HG03521 (cell line): ENCODE data around the gene MRPL38.
"Not testable (repeated sequence)": the region's sequence is repeated elsewhere in the genome, so short reads cannot be mapped to it uniquely, and the experiment has no call there.

Experiments
- ATAC-seq: cut with Tn5 transposase; IDR thresholded peaks from one replicate; pipeline ENCODE4 v1.9.1; 2021; ENCODE audit warnings: mild to moderate bottlenecking, moderate library complexity; ENCODE audit not compliant: unreplicated experiment

Gene MRPL38

DNA sequence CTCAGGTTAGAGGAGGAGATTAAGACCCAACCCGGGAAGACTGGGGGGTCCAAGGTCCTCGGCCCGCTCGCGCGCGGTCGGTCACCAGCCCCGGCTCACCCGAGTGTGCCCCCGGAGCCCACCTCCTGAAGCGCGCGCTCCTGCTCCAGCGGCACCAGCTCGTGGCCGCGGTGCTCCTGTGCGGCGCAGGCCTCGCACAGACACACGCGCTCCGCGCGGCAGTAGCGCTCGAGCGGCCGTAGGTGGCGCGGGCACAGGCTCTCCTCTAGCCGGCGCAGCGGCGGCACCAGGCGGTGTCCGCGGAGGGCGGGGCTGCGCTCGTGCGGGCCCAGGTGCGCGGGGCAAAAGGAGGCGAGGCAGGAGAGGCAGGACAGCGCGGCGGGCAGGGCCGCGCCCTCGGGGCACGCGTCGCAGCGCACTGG is 26.9 kb downstream of the MRPL38 start:
- peak; percentile 68 for ATAC-seq

DNA sequence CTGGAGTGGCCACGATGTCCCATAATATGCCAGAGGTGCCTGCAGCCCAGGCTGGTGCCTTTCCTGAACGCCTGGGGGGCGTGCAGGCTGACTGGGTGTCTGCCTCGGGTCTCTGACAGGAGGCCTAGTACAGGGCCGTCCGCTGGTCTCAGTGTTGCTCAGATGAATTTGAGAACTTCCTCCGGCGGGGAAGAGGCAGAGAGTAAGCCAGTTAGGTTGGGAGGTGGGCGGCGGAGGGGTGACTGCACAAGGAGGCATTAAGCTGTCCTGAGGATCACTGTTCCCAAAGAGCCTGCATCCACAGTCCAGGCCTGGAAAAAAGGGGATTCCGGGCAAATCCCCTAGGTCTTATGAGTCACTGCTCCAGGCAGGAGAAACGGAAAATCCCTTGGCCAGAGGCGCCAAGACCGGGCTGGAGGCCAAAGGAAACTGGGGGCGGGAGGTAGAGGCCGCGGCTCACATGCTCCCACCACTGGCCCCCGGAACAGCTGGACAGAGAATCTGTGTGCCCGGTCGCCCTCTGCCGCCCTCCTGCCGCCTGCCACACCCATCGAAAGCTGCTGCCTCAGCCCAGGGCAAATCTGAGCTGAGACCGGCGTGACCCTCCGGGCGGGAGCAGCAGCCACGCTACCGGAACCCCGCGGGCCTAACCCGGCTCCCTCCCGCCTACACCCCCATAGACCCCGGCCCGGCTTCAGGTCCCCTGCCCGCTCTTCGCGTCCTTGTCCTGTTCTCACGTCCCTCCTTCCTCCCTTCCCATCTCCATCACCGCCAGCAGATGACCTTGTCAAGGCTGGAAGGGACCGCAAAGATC is 27.5 kb downstream of the MRPL38 start:
- peak; percentile 12 for ATAC-seq

DNA sequence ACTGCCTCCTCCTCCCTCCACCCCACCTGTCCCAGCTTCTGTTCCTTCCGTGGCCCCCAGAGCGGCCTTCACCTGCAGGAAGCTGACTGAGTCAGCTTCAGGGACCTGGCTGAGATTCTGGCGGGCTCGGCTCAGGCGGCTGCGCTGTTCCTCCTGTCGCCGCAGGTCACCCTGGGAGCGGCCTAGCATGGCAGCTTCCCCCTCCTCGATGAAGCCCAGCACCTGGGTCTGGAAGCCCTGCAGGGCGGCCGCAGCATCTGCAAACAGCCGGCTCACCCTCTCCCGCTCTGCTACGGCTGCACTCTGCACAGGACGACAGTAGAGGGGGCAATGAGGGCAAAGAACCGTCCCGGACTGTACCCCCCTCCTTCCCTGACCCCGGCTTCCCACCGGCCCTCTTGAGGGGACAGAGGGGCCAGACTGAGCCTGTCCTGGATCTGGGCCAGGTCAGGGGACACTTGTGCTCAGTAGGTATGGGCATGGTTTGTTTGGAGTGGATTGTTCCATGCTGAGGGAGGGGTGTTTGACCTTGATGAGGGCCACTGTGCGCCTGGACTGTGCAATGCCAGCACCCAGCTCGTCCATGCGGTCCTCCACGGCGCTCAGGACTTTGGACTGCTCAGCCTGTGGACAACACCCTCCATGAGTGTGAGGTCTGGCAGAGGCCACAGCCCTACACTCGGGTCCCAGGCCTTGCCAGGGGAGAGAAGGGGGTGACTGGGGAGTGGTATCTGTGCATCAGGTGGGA is 28.3 kb downstream of the MRPL38 start:
- ATAC-seq: no peak

DNA sequence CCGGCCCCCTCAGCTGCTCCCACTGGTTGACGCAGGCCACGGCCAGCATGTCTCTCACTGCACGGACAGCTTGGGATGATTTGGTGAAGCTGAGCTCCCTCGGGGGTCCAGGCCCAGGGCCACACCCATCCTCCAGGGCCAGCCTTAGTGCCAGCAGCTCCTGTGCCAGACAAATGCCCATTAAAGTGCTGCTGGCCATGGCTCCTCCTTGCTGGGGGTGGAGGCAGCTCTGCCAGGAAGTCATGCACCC is 28.8 kb downstream of the MRPL38 start:
- no peak for ATAC-seq

DNA sequence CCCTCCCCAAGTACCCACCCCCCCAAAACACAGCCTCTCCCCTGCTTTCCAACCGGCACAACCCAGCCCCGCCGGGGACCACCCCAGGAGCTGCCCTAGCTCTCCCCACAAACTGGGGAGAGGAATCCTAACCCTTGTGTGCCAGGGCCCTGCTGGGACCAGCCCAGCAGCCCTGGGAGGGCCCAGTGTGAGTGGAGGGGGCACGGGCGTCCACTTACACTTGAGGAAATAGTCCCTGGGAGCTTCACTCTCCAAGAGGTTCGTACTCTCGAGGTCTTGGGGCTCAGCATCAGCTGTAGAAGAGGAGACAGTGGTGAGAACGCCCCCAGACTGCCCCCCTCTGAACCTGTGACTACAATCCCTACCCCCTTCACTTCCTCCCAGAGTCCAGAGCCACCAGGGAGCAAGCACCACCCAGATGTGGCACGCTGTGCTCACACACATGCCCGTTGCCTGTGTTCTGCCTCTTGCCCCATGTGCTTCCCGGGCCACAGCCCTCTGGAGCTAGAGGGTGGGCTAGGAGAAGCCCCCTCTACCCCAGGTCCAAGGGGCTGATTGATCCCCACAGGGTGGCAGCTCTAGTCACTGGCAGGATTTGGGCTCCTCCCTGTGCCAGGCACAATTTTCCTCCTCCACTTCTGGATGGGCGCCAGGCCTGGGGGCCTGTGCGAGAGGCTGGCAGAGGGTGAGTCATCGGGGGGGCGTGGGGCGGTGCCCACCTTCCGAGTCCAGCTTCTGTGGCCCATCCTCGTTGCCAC is 29.3 kb downstream of the MRPL38 start:
- no peak for ATAC-seq

DNA sequence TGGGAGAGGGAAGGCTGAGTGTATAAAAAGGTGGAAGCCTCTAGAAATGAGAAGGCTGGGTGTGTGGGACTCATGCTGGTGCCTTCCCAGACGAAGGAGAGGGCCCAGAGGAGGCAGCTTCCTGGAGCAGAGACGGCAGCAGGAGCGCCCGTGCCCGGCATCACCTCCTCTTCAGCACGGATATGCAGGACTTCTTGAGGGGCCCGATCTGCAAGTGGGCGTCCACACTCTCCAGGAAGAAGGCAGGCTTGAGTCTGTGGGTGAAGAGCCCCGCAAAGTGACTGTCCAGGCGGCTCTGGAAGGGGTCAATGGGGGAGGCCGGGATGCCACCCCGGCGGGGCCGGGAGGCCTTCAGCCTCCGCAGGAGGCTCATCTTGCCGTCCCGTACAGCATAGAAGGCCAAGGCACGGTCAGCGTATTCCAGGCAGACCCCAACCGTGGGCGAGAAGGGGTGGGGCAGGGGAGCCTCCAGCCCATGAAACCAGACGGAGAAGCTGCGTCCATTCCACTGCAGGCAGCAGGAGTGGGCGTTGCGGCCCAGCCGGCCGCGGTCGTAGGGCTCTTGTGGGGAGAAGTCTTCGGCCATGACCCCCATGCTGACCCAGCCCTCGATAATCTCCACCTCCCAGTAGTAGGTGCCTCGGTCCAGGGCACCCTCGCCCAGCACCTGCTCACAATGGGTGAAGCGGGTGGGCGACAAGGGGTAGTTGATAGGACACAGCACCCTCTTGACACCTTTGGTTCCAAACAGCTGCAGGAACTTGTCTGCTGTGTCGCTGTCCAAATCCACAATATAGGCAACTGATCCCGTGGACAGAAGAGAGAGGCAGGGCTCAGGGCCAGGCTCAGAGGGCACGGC is 30.1 kb downstream of the MRPL38 start:
- ATAC-seq: no peak

DNA sequence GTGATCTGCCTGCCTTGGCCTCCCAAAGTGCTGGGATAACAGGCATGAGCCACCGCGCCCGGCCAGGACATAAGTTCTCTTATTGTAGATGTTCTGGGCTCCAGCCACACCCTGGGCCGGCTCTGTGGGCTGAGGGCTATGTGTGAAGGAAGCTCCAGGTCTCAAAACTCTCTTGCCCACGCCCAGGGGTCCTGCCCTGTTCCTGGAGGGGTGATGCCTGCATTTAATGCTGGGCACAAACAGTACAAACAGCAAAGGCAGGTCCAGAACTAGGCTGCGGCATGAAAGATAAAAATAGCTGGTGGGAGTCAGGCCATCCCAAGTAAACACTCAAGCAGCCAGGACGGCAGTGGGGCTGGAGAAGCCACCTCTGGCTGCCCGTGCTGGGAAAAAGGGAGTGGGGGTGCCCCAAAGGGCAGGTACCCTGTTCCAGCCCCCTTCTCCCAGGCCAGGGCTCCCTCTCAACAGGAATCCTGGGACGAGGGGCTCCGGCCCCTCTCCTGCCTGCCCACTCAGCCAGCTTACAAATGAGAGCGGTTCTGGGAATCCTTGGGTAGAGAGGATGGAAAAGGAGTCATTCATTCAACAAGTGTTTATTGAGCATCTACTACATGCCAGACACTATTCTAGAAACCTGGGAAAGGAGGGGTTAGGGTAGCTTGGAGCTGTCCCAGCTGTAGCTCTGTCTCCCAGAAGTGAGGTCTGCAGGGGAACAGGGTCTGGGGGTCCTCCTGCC is 30.9 kb downstream of the MRPL38 start:
- ATAC-seq: no peak

DNA sequence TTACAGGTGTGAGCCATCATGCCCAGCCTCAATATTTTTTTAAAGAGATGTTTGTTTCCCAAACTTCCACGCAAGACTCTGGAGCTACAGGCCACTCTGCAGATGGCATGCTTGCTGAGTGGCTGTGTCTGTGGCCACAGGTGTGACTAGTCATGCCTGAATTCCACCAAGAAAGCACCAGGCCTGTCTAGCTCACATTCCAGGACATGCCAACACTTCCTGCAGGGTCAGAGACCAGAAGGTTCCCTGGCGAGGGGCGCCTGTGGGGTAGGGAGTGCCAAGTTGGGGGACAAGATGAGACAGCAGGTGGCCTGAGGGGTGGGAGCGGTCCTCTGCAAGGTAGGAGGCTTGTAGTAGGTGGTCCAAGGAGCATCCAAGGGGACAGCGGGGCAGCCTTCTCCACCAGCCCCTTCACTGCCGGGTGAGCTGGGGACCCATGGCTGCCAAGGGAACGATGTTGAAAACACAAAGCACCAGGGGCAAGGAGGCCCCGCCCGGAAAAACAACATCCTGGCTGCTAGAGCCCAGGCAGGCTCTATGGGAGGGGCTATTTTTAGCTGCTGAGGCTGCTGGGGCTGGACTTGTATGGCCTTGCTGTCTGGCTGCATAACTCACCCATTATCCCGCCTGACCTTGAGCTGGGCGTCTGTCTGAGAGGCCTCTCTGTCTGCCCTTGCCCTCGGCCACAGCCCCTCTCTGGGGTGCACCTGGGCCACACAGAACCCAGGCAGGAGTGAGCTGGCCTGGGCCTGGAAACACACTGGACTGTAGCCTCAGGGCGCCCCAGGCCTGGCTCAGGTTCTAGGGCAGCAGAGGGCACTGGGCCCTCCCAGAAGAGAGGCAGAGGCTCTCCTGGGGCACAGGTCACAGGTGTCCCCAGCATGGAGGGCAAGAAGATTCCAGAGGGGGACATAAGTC is 32.0 kb downstream of the MRPL38 start:
- ATAC-seq: no peak

DNA sequence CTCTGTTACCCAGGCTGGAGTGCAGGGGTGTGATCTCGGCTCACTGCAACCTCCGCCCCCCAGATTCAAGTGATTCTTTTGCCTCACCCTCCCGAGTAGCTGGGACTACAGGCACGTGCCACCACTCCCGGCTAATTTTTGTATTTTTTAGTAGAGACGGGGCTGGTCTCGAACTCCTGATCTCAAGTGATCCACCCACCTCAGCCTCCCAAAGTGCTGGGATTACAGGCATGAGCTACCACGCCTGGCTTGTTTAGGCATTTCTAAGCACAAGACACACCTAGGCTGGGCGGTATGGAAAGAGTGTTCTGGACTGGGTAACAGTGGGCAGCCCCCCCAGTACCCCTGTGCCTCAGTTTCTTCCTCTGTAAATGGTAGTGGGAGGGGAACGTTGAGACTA is 34.5 kb downstream of the MRPL38 start:
- not testable (repeated sequence) for ATAC-seq

DNA sequence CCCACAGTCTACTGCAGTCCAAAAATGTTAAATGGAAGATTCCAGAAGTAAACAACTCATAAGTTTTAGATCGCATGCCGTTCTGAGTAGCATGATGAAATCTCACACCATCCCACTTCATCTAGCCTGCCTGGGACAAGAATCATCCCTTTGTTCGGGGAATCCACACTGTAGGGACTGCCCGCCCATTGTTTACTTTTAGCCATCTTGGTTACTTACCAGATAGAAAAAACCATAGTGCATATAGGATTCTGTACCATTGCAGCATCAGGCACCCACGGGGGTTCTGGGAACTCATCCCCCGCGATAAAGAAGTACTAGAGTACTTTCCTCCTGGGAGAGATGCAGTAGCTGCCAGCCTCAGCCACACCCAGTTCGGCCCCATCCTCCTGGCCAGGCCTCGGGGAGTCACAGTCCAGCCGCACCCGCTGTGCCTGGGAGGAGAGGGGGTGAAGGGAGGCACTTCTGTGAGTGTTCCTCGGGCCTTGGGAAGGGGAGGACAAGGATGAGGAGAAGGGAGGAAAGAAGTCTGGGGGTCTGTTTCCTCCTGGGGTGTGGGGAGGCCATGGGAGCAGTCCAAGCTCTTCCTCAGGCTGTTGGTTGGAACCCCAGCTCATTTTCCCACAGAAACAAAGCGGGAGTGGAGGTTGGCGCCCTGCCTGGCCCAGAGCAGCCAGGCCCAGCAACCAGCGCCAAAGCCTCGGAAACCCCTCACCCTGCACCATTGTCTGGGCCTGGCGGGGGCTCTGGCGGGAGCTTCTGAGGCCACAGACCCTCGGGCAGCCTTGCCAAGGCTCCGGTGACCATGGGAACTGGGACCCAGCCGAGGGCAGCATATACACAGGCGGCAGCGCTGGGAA is 35.2 kb downstream of the MRPL38 start:
- no peak for ATAC-seq

DNA sequence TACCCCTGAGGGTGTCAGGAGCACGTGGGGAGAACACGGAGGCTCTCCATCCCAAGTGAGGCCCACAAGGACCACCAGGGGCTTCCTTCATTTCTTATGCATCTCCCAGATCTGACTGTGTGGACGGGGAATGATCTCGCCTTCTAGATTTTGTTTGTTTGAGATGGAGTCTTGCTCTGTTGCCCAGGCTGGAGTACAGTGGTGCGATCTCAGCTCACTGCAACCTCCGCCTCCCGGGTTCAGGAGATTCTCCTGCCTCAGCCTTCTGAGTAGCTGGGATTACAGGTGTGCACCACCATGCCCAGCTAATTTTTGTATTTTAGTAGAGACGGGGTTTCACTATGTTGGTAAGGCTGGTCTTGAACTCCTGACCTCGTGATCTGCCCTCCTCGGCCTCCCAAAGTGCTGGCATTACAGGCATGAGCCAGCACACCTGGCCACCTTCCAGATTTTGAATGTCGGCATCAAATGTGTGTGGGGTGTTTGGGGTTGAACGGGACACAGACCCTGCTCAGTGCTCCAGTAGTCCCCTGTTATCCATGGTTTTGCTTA is 35.9 kb downstream of the MRPL38 start:
- not testable (repeated sequence) for ATAC-seq

DNA sequence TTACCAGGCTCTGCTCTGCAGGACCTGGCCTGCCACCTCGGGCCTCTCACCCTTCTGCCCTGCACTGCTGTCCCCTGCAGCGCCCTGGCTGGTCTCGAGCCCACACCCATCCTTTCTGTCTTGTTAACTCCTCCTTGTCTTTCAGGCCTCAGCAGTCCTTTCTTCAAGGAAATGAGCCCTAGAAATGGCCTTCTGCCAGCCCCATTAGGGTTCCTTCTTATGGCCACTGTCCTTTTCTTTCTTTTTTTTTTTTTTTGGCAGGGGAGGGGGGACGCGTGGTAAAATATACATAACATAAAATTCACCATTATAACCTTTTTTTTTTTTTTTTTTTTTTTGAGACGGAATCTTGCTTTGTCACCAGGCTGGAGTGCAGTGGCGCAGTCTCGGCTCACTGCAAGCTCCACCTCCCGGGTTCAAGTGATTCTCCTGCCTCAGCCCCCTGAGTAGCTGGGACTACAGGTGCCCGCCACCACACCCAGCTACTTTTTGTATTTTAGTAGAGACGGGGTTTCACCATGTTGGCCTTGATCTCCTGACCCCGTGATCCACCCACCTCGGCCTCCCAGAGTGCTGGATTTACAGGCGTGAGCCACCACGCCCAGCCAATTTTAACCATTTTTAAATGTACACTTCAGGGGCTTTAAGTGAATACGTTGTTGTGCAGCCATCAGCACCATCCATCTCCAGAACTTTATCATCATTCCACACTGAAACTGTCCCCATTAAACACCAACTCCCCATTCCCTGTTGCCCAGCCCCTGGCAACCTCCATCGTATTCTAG is 39.1 kb downstream of the MRPL38 start:
- not testable (repeated sequence) for ATAC-seq

DNA sequence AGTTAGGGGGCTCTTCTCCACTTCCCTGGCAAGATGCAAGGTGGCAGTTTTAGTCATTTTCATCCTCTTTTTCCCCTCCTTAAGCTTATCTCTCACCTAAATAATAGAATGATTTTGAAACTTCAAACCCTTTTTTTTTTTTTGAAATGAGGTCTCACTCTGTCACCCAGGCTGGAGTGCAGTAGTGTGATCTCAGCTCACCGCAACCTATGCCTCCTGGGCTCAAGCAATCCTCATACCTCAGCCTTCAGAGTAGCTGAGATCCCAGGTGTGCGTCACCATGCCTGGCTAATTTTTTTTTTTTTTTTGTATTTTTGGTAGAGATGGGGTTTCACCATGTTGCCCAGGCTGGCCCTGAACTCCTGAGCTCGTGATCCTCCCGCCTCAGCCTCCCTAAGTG is 39.8 kb downstream of the MRPL38 start:
- peak; percentile 10 for ATAC-seq

DNA sequence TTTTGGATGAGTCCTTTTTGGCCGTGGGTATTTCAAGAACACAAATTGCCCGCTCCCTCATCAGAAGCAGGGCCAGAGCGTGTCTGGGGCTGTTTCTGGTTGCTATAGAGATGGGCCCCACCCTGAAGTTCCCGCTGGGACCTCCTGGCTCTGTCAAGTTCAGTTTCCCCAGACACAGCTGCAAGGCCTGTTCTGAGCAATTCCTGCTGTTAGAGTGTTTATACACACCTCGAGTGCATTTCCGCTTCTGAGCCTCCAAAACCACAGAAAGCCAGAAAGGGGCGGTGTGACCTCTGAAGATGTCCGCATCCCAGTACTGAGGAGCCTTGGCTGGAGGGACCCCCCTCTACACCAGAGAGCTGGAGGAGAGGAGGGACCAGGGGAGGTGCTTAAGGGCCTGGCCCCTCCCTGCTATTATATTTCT is 40.2 kb downstream of the MRPL38 start:
- ATAC-seq: peak; percentile 48

DNA sequence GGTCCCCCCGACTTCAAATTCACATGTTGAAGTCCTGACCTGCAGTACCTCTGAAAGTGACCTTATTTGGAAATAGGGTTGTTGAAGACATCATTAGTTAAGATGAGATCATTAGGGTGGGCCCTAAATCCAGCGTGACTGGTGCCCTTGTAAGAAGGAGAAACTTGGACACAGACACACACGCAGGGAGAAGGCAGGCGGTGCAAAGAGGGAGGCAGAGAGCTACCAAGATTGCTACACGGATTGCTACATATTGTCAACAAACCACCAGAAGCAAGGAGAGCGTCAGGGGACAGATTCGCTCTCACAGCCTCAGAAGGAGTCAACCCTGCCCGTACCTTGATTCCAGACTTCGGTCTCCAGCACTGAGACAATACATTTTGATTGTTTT is 42.8 kb downstream of the MRPL38 start:
- ATAC-seq: no peak

DNA sequence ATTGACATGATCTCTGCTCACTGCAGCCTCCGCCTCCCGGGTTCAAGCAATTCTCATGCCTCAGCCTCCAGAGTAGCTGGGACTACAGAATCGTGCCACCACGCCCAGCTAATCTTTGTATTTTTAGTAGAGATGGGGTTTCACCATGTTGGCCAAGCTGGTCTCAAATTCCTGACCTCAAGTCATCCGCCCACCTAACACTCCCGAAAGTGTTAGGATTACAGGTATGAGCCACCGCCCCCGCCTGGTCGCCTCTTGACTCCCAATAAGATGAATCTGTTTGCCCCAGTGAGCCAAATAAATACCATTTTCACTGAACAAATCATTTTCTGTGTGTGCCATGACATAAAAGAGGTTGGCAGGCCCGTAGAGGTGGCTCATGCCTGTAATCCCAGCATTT is 45.3 kb downstream of the MRPL38 start:
- ATAC-seq: not testable (repeated sequence)
